Gastrocnemius medialis (tissue), 4 donors: ENCODE data around the gene MINDY4. TPM values are rescaled to one million over a fixed set of nuclear protein-coding genes. Genes with fewer than 3 reads are reported as not detected.
"Not testable (repeated sequence)": the region's sequence is repeated elsewhere in the genome, so short reads cannot be mapped to it uniquely, and the experiment has no call there.

Source experiments
- ATAC-seq, 2 donors: fragments of 150-250 bp; one replicate each; pipeline ENCODE4 v1.9.1; 2016
- DNase-seq, 2 donors: peaks; one replicate each; pipeline ENCODE4 v3.0.0-alpha.2; 2019
- H3K27ac ChIP-seq, 4 donors: fragments of 200-600 bp; sonication (generic); 1 replicate in 1 of 4; 2 replicates in 3 of 4; pipeline ENCODE4 v1.5.1; 2016 to 2018; ENCODE audit warnings: mild to moderate bottlenecking in 2 of 4, moderate library complexity in 1 of 4
- H3K27me3 ChIP-seq, 3 donors: fragments of 200-600 bp; sonication (generic) in 2 of 3; 1 replicate in 1 of 3; 2 replicates in 2 of 3; pipeline versions ENCODE4 v1.5.1 to v1.6.0; 2016 to 2019; ENCODE audit warnings: mild to moderate bottlenecking in 1 of 3, moderate library complexity in 1 of 3
- H3K36me3 ChIP-seq, 2 donors: fragments of 200-600 bp; sonication (generic) in 1 of 2; one replicate each; pipeline ENCODE4 v1.5.1; 2017 to 2018
- H3K4me1 ChIP-seq, 2 donors: fragments of 200-600 bp; sonication (generic) in 1 of 2; one replicate each; pipeline ENCODE4 v1.5.1; 2016 to 2017; ENCODE audit warnings: mild to moderate bottlenecking in 2 of 2
- H3K4me3 ChIP-seq, 4 donors: fragments of 200-600 bp; sonication (generic) in 3 of 4; 1 replicate in 1 of 4; 2 replicates in 3 of 4; pipeline ENCODE4 v1.5.1; 2016 to 2019; ENCODE audit warnings: mild to moderate bottlenecking in 2 of 4
- H3K9me3 ChIP-seq, 3 donors: fragments of 200-600 bp; sonication (generic) in 2 of 3; 1 replicate in 1 of 3; 2 replicates in 2 of 3; pipeline ENCODE4 v1.5.1; 2016 to 2019
- POLR2A ChIP-seq, 2 donors: fragments of 450-650 bp; IDR thresholded peaks; one replicate each; pipeline ENCODE4 v1.6.1; 2017; ENCODE audit warnings: antibody characterized with exemption in 2 of 2, mild to moderate bottlenecking in 2 of 2, moderate library complexity in 2 of 2
- in situ Hi-C, 4 donors: fragments of 200-750 bp; cut with MboI; loops; one replicate each; pipeline versions ENCODE4 v1.15.0 to v1.8.0; 2017; ENCODE audit warnings: low sequenced_read_pairs in 4 of 4
- intact Hi-C: fragments of 100-400 bp; cut with DNase I; formaldehyde crosslinking; loops from one replicate; pipeline ENCODE4 v1.15.1; 2023; ENCODE audit warnings: low total_unique reads
- total RNA-seq, 4 donors: library from RNA; depleted of rRNA; stranded (reverse); fragments of >200 nt; gene quantifications; one replicate each; pipeline versions ENCODE4 v1.1.0 to v1.2.3, GENCODE V29; 2016
- TF ChIP-seq, protein P1 (sequence below), 5 experiments: fragments of 450-650 bp in 3 of 5; fragments of 200-600 bp in 2 of 5; sonication (generic) in 2 of 5; IDR thresholded peaks in 4 of 5; conservative IDR thresholded peaks in 1 of 5; 1 replicate in 4 of 5; 2 replicates in 1 of 5; pipeline ENCODE4 v1.5.1; 2016 to 2019; ENCODE audit warnings: antibody characterized with exemption in 5 of 5, mild to moderate bottlenecking in 3 of 5, moderate library complexity in 3 of 5

MINDY4 gene
- total RNA-seq, 4 donors from 2014 or later, result 1.4 to 4.3 (median 3.0) TPM

DNA sequence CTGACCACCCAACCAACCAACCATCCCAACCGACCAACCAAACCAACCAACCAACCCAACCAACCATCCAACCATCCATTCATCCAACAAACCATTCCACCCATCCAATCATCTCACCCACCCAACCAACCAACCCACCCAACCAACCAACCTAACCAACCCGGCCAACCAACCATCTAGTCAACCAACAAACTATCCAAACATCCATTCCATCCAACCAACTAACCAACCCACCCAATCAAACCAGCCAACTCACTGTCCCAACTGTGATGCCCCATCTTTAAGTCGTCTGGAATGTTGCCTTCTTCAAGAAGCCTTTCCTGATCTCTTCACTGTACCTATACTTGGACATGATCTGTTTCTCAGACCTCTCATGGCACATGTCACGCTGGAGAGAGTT is 31.6 kb downstream of the MINDY4 start:
- H3K4me1 ChIP-seq, result peaks cover 12 to 28% of the 10 kb centered on the region in 2 donors
- H3K27ac ChIP-seq, result no peak overlapping the region

DNA sequence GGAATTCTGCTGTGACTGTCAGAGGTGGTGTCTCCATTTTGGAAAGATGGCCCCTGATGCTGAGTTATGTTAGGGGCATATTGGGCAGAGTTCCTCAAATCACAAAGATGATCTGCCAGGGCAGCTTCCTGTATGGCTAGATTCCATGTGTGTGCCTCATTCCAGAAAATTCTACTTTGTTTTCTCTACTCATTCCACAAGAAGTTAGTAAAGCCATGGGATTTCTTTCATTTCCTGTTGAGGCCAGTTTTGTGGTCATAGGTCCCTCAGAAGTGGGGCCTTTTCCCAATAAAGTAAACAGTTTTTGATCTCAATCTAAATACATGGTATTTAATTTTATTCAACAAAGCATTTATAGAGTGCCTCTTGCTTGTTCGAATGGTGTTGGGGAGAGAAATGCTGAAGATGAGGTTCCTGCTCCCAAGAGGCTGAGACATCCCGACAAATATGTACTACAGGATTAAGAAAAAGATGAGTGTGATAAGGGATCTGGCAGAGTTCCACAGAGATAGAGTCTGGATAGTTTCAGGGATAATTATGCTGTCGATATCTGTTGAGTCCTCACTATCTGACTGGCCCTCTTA is 33.0 kb downstream of the MINDY4 start:
- Histone ChIP-seq H3K27ac (no peak overlapping the region), H3K27me3 (no peaks in the 10 kb centered on the region), H3K36me3 (no peaks in the 10 kb centered on the region), H3K4me3 (no peak overlapping the region), H3K9me3 (no peaks in the 10 kb centered on the region), H3K4me1 (peaks cover 12 to 28% of the 10 kb centered on the region in 2 donors)
- DNase-seq (no peak), ATAC-seq (no peak)
- intact Hi-C loops, result loop anchor here (10.0 kb wide), 2 partner anchors 131 to 251 kb away; partner anchors contain the start of gene ADCYAP1R1
- in situ Hi-C loops, result loop anchor here (5.0 to 10.0 kb wide), 5 partner anchors 168 to 323 kb away; no protein-coding TSS in a partner anchor
- TF ChIP-seq, protein P1, sequence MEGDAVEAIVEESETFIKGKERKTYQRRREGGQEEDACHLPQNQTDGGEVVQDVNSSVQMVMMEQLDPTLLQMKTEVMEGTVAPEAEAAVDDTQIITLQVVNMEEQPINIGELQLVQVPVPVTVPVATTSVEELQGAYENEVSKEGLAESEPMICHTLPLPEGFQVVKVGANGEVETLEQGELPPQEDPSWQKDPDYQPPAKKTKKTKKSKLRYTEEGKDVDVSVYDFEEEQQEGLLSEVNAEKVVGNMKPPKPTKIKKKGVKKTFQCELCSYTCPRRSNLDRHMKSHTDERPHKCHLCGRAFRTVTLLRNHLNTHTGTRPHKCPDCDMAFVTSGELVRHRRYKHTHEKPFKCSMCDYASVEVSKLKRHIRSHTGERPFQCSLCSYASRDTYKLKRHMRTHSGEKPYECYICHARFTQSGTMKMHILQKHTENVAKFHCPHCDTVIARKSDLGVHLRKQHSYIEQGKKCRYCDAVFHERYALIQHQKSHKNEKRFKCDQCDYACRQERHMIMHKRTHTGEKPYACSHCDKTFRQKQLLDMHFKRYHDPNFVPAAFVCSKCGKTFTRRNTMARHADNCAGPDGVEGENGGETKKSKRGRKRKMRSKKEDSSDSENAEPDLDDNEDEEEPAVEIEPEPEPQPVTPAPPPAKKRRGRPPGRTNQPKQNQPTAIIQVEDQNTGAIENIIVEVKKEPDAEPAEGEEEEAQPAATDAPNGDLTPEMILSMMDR (IDR thresholded peaks at IDR 0.05 in 4 of 5, conservative IDR thresholded peaks at IDR 0.05 in 1 of 5), result no peak
- TF ChIP-seq POLR2A (IDR thresholded peaks at IDR 0.05), result no peak

More for the DNA sequence above, 31.6 kb downstream of the MINDY4 start:
- intact Hi-C loops, result loop anchor here (10.0 kb wide), 2 partner anchors 132 to 252 kb away; partner anchors contain the start of gene ADCYAP1R1
- Histone ChIP-seq H3K4me3 (no peak overlapping the region), H3K36me3 (no peaks in the 10 kb centered on the region), H3K27me3 (no peaks in the 10 kb centered on the region), H3K9me3 (no peaks in the 10 kb centered on the region)
- TF ChIP-seq, protein P1 (IDR thresholded peaks at IDR 0.05 in 4 of 5, conservative IDR thresholded peaks at IDR 0.05 in 1 of 5), result no peak
- no peak for TF ChIP-seq POLR2A (IDR thresholded peaks at IDR 0.05)
- ATAC-seq (no peak), DNase-seq (no peak)
- in situ Hi-C loops, result loop anchor here (5.0 to 10.0 kb wide), 5 partner anchors 169 to 324 kb away; no protein-coding TSS in a partner anchor

DNA sequence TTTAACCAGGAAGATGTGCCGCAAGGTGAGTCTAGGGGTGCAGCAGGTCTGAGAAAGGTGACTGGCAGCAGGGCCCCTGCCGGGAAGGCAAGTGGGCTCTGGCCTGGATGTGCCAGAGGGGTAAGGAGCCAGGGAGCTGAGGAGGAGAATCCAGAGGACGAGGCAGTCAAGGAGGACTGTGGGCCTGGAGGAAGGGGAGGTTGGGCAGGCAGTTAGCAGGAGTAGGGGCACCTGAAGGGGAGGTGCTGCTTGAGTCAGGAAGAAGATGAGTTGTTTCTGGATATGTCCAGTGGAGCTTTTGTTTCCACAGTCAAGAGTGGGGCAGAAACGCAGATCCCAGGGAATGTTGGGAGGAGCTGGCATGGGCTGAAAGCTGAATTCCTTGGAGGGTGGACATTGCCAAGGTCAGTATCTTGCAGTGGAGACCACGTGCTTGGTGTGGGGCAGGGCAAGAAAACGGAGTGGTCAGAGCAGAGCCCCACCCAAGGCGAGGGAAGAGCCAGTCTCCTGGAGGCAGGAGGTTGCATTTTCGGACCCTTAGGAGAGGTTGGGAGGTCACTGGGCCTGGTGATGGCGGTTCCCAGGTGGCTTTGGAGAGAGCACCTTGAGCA is 34.0 kb downstream of the MINDY4 start:
- intact Hi-C loops, result loop anchor here (10.0 kb wide), 2 partner anchors 130 to 250 kb away; partner anchors contain the start of gene ADCYAP1R1

DNA sequence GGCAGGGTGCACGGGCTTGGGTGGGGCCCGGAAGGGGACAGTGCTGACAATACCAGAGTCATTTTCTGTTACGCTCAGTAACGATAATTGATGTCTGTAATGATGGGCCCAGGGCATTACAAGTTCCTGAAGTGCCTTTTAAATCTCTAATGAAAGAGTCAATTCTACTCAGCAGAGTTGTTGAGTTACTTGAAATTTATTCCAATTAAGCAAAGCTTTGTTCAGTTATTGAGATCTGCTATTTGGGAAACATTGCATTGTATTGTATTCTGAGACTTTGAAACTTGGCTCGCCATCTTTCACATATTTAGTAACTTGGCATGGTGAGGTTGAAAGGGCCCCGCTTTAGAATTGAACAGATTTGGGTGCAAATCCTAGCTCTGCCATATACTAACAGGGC is 34.7 kb downstream of the MINDY4 start:
- TF ChIP-seq POLR2A (IDR thresholded peaks at IDR 0.05), result no peak
- TF ChIP-seq, protein P1 (IDR thresholded peaks at IDR 0.05 in 4 of 5, conservative IDR thresholded peaks at IDR 0.05 in 1 of 5), result no peak
- DNase-seq (no peak), ATAC-seq (no peak)
- H3K4me1 ChIP-seq, result peaks cover 10 to 17% of the 10 kb centered on the region in 2 donors
- no peaks in the 10 kb centered on the region for H3K27me3 ChIP-seq
- no peak overlapping the region for H3K27ac ChIP-seq
- no peak overlapping the region for H3K4me3 ChIP-seq
- in situ Hi-C loops, result loop anchor here in 3 of 4 donors (10.0 kb wide), 2 partner anchors 309 to 319 kb away; no protein-coding TSS in a partner anchor
- H3K9me3 ChIP-seq, result no peaks in the 10 kb centered on the region
- H3K36me3 ChIP-seq, result no peaks in the 10 kb centered on the region
- intact Hi-C loops, result loop anchor here (10.0 kb wide), 2 partner anchors 129 to 249 kb away; partner anchors contain the start of gene ADCYAP1R1

More for the DNA sequence above, 34.0 kb downstream of the MINDY4 start:
- no peaks in the 10 kb centered on the region for H3K36me3 ChIP-seq
- H3K4me3 ChIP-seq, result no peak overlapping the region
- no peaks in the 10 kb centered on the region for H3K9me3 ChIP-seq
- peaks cover 12 to 23% of the 10 kb centered on the region in 2 donors for H3K4me1 ChIP-seq
- no peak for DNase-seq
- TF ChIP-seq, protein P1 (IDR thresholded peaks at IDR 0.05 in 4 of 5, conservative IDR thresholded peaks at IDR 0.05 in 1 of 5), result no peak
- TF ChIP-seq POLR2A (IDR thresholded peaks at IDR 0.05), result no peak
- no peak for ATAC-seq
- in situ Hi-C loops, result loop anchor here in 3 of 4 donors (10.0 kb wide), 2 partner anchors 310 to 320 kb away; no protein-coding TSS in a partner anchor
- H3K27ac ChIP-seq, result no peak overlapping the region
- H3K27me3 ChIP-seq, result no peaks in the 10 kb centered on the region

DNA sequence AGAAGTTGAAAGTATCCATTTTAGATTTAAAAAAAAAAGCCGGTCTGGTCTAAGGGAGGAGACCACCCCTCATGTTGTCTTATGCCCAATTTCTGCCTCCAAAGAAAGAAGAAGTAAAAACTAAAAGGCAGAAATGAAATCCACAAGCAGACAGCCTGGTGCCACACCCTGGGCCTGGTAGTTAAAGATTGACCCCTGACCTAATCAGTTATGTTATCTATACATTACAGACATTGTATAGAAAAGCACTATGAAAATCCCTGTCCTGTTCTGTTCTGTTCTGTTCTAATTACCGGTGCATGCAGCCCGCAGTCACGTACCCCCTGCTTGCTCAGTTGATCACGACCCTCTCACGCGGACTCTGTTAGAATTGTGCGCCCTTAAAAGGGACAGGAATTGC is 36.3 kb downstream of the MINDY4 start:
- intact Hi-C loops, result loop anchor here (10.0 kb wide), 2 partner anchors 127 to 247 kb away; partner anchors contain the start of gene ADCYAP1R1
- in situ Hi-C loops, result loop anchor here in 3 of 4 donors (10.0 kb wide), 2 partner anchors 307 to 317 kb away; no protein-coding TSS in a partner anchor
- not testable (repeated sequence) for H3K4me3 ChIP-seq, H3K27me3 ChIP-seq, DNase-seq, H3K9me3 ChIP-seq, H3K27ac ChIP-seq, ATAC-seq, H3K36me3 ChIP-seq
- peaks cover 8 to 16% of the 10 kb centered on the region in 2 donors for H3K4me1 ChIP-seq

DNA sequence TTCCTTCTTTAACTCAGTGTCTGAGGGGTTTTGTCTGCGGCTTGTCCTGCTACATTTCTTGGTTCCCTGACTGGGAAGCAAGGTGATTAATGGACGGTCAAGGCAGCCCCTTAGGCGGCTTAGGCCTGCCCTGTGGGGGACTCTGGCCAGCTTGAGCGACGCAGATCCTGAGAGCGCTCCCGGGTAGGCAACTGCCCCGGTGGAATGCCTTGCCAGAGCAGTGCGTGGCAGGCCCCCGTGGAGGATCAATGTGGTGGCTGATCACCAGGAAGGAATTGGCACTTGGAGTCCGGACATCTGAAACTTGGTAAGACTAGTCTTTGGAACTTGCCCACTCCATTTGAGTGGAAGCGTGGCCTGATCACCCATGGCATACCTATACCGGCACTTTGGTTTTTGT is 36.7 kb downstream of the MINDY4 start:
- not testable (repeated sequence) for ATAC-seq, H3K9me3 ChIP-seq, H3K27ac ChIP-seq, H3K36me3 ChIP-seq, DNase-seq, H3K27me3 ChIP-seq, H3K4me3 ChIP-seq
- H3K4me1 ChIP-seq, result peaks cover 8 to 14% of the 10 kb centered on the region in 2 donors
- in situ Hi-C loops, result loop anchor here in 3 of 4 donors (10.0 kb wide), 2 partner anchors 307 to 317 kb away; no protein-coding TSS in a partner anchor
- intact Hi-C loops, result loop anchor here (10.0 kb wide), 2 partner anchors 127 to 247 kb away; partner anchors contain the start of gene ADCYAP1R1
